Common myeloid progenitor, CD34-positive (primary cell): ENCODE results near the gene CTBP2.

Experiments
- CTCF ChIA-PET: fragments of 350-600 bp; sonication (Branson Sonifier 250); formaldehyde crosslinking; loops from one replicate; lab custom pipeline; 2021; ENCODE audit warnings: antibody characterized with exemption; lab: Charles Lee
- POLR2A ChIA-PET: fragments of 350-600 bp; sonication (Branson Sonifier 250); formaldehyde crosslinking; loops from one replicate; lab custom pipeline; 2021; ENCODE audit warnings: antibody characterized with exemption; lab: Charles Lee
- DNase-seq, 3 donors: peaks; one replicate each; pipeline versions ENCODE4 v3.0.0 to v3.0.0-alpha.2; 2013
- H3K27ac ChIP-seq, 2 experiments: 1 replicate in 1 of 2; 2 replicates in 1 of 2; pipeline ENCODE4 v1.7.0; 2013; ENCODE audit warnings: inconsistent platforms in 2 of 2, low read length in 2 of 2, mild to moderate bottlenecking in 2 of 2, low read depth in 1 of 2, moderate library complexity in 1 of 2; ENCODE audit not compliant: severe bottlenecking in 2 of 2, insufficient read depth in 1 of 2, poor library complexity in 1 of 2
- H3K27me3 ChIP-seq, 5 experiments: replicated peaks in 2 of 5; 1 replicate in 3 of 5; 2 replicates in 2 of 5; pipeline versions ENCODE4 v1.6.1 to v1.7.0; 2013; ENCODE audit warnings: low read length in 4 of 5, mild to moderate bottlenecking in 2 of 5, moderate library complexity in 2 of 5, inconsistent platforms in 1 of 5; ENCODE audit not compliant: insufficient read depth in 5 of 5, control insufficient read depth in 4 of 5
- H3K36me3 ChIP-seq, 4 experiments: 1 replicate in 2 of 4; 2 replicates in 2 of 4; pipeline versions ENCODE4 v1.6.1 to v1.7.0; 2013; ENCODE audit warnings: low read length in 3 of 4, control low read depth in 1 of 4, mild to moderate bottlenecking in 1 of 4; ENCODE audit not compliant: control insufficient read depth in 4 of 4, insufficient read depth in 4 of 4
- H3K4me1 ChIP-seq, 4 experiments: 1 replicate in 3 of 4; 2 replicates in 1 of 4; pipeline versions ENCODE4 v1.6.1 to v1.7.1; 2013; ENCODE audit warnings: low read length in 3 of 4, mild to moderate bottlenecking in 3 of 4, control low read depth in 1 of 4, inconsistent platforms in 1 of 4, moderate library complexity in 1 of 4; ENCODE audit not compliant: control insufficient read depth in 4 of 4, insufficient read depth in 4 of 4; ENCODE audit errors: control extremely low read depth in 1 of 4
- H3K4me3 ChIP-seq, 7 experiments: 1 replicate in 4 of 7; 2 replicates in 3 of 7; pipeline versions ENCODE4 v1.5.1 to v1.7.0; 2013; ENCODE audit warnings: mild to moderate bottlenecking in 7 of 7, low read length in 6 of 7, moderate library complexity in 6 of 7, inconsistent platforms in 2 of 7, low read depth in 2 of 7, control low read depth in 1 of 7; ENCODE audit not compliant: insufficient read depth in 4 of 7, control insufficient read depth in 1 of 7; ENCODE audit errors: extremely low read depth in 1 of 7
- H3K9me3 ChIP-seq, 5 experiments: 1 replicate in 4 of 5; 2 replicates in 1 of 5; pipeline versions ENCODE4 v1.6.1 to v1.7.1; 2013; ENCODE audit warnings: low read length in 4 of 5, mild to moderate bottlenecking in 2 of 5, inconsistent platforms in 1 of 5, low read depth in 1 of 5, moderate library complexity in 1 of 5; ENCODE audit not compliant: control insufficient read depth in 4 of 5, insufficient read depth in 2 of 5; ENCODE audit errors: control extremely low read depth in 1 of 5
- WGBS: methylation state at CpG from one replicate; pipeline ENCODE4 v1.1.5; 2013; ENCODE audit not compliant: insufficient coverage; 5-methylcytosine and 5-hydroxymethylcytosine counted together

CTBP2 gene

GRCh38 chr10:124999433-125000365, 160.7 kb downstream of the CTBP2 start:
- Histone ChIP-seq H3K27ac (no peak overlapping the region), H3K4me3 (no peak overlapping the region), H3K9me3 (no peaks in the 10 kb centered on the region), H3K27me3 (no peaks in the 10 kb centered on the region), H3K36me3 (peaks cover 11 to 95% (median 66%) of the 10 kb centered on the region in 4 experiments), H3K4me1 (peaks cover 0 to 5% (median 0%) of the 10 kb centered on the region in 4 experiments)
- ChIA-PET CTCF (interaction anchor here (0.7 to 1.6 kb wide), 4 partner anchors 8 to 283 kb away, joined by 3 to 5 read pairs (median 4); no protein-coding TSS in a partner anchor), POLR2A (no interaction called here)
- WGBS, result 97% methylated on average over 28 of the region's 29 CpGs
- DNase-seq, result no peak

DNA sequence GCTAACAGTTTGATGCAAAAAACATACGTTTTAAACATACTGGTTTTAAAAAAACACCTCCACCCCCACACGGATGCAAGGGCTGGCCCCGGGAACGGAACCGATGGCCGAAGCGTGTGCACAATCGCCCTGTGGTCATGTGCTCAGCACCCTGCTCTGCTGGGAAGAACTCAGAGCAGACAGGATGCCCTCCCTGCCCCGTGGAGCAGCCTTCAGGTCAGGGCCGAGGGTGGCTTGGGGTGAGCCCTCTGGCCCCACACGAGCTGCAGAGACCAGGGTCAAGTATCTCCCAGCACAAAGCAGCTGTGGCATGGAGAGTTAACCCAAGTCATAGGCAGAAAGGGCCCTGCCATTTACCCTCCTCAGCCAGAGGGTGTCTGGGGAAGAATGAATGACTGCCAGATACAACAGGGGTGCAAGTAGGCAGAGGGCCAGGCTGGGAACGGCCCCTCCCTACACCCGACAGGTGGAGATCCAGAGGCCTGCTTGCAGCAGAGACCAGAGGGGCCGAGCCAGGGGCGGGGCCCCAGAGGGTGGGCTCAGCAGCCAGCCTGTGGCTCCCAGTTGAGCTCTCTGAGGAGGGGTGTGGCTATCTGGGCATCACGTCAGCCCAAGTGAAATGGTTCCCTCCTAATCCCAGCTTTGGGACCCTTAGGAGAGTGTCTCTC, 161.6 kb downstream of the CTBP2 start:
- Histone ChIP-seq H3K36me3 (peaks cover 11 to 96% (median 69%) of the 10 kb centered on the region in 4 experiments), H3K4me1 (peaks cover 0 to 5% (median 0%) of the 10 kb centered on the region in 4 experiments), H3K9me3 (no peaks in the 10 kb centered on the region), H3K4me3 (no peak overlapping the region), H3K27ac (no peak overlapping the region), H3K27me3 (no peaks in the 10 kb centered on the region)
- CTCF ChIA-PET, result interaction anchor here (1.0 to 1.6 kb wide), 3 partner anchors 9 to 12 kb away, joined by 3 to 5 read pairs (median 4); no protein-coding TSS in a partner anchor
- DNase-seq, result no peak
- 96% methylated on average over 12 of the region's 16 CpGs for WGBS
- POLR2A ChIA-PET, result no interaction called here

- peaks cover 0 to 5% (median 0%) of the 10 kb centered on the region in 4 experiments for H3K4me1 ChIP-seq
- H3K36me3 ChIP-seq, result peaks cover 11 to 96% (median 73%) of the 10 kb centered on the region in 4 experiments
- ChIA-PET POLR2A (no interaction called here), CTCF (interaction anchor here (1.0 to 1.2 kb wide), 2 partner anchors 8 to 9 kb away, joined by 3 to 4 read pairs; no protein-coding TSS in a partner anchor)
- DNase-seq, result no peak
- no peak overlapping the region for H3K27ac ChIP-seq
- no peaks in the 10 kb centered on the region for H3K27me3 ChIP-seq
- no peak overlapping the region for H3K4me3 ChIP-seq
- H3K9me3 ChIP-seq, result no peaks in the 10 kb centered on the region
- WGBS, result 97% methylated on average over 27 of the region's 35 CpGs
These were observed 162.4 kb downstream of the CTBP2 start for GRCh38 chr10:124997771-124998623.

DNA sequence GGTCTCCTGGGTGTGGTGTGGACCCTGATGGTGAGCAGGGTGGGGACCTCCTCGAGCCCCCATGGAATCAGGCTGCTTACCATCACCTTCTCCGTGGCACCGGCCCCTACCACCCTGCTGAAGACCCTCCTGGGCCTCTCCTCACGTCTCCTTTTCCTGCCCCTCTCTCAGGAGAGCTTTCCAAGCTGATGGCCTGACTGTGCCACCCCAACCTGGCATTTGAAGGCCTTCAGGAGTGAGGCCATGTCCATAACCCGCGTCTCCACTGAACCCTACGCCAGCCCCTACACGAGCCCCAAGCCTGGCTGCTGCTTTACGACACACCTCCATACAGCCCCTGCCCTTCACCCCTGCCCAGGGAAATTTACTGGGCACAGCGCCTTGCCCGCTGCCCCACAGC, 163.1 kb downstream of the CTBP2 start:
- peaks cover 13 to 96% (median 73%) of the 10 kb centered on the region in 4 experiments for H3K36me3 ChIP-seq
- H3K27me3 ChIP-seq, result no peaks in the 10 kb centered on the region
- no peaks in the 10 kb centered on the region for H3K9me3 ChIP-seq
- H3K4me3 ChIP-seq, result no peak overlapping the region
- no peak overlapping the region for H3K27ac ChIP-seq
- WGBS, result 99% methylated on average over 10 of the region's 11 CpGs
- ChIA-PET CTCF (interaction anchor here (0.8 to 1.1 kb wide), 2 partner anchors 14 to 28 kb away, joined by 3 read pairs; no protein-coding TSS in a partner anchor), POLR2A (no interaction called here)
- H3K4me1 ChIP-seq, result peaks cover 0 to 5% (median 0%) of the 10 kb centered on the region in 4 experiments
- DNase-seq, result no peak

DNA sequence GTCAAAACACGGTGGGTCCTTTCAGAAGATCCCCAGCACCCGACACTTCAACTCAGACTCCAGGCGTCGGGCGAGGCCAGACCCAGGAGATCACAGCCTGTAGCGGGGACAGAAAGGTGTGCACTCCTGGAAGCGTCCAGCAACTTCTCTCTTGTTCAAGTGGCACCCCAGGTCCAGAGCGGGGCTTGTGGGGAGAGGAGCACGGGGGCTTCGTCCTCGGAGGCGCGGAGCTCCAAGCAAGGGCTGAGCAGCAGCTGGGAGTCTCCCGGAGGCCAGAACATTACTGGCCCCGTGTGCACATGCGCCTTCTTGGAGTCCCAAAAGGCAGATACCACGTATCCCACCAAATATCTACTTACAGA, 163.5 kb downstream of the CTBP2 start:
- Histone ChIP-seq H3K4me3 (no peak overlapping the region), H3K36me3 (peaks cover 13 to 96% (median 75%) of the 10 kb centered on the region in 4 experiments), H3K4me1 (peaks cover 0 to 5% (median 0%) of the 10 kb centered on the region in 4 experiments), H3K27ac (no peak overlapping the region), H3K27me3 (no peaks in the 10 kb centered on the region), H3K9me3 (no peaks in the 10 kb centered on the region)
- POLR2A ChIA-PET, result no interaction called here
- no peak for DNase-seq
- WGBS, result 93% methylated on average over 17 of the region's 17 CpGs
- CTCF ChIA-PET, result interaction anchor here (0.8 to 1.1 kb wide), 2 partner anchors 15 to 28 kb away, joined by 3 read pairs; no protein-coding TSS in a partner anchor

GRCh38 chr10:124996127-124996853, 164.1 kb downstream of the CTBP2 start:
- H3K4me1 ChIP-seq, result peaks cover 0 to 7% (median 0%) of the 10 kb centered on the region in 4 experiments
- ChIA-PET CTCF (interaction anchor here (0.8 to 1.1 kb wide), 2 partner anchors 15 to 27 kb away, joined by 3 read pairs; no protein-coding TSS in a partner anchor), POLR2A (no interaction called here)
- no peak overlapping the region for H3K27ac ChIP-seq
- DNase-seq, result no peak
- peaks cover 13 to 96% (median 75%) of the 10 kb centered on the region in 4 experiments for H3K36me3 ChIP-seq
- no peak overlapping the region for H3K4me3 ChIP-seq
- H3K27me3 ChIP-seq, result no peaks in the 10 kb centered on the region
- no peaks in the 10 kb centered on the region for H3K9me3 ChIP-seq
- 90% methylated on average over 19 of the region's 24 CpGs for WGBS
